ENCODE measurements around the gene ALOX15B. TPM values are rescaled to one million over a fixed set of nuclear protein-coding genes. Genes with fewer than 3 reads are reported as not detected.

The ALOX15B gene
- total RNA-seq, 1 donor from 2014 or later: 80.2 TPM

- intact Hi-C loops (cut with DNase I): no loop called here
- Histone ChIP-seq H3K4me1 (no peaks in the 10 kb centered on the region), H3K4me3 (no peak overlapping the region), H3K36me3 (no peaks in the 10 kb centered on the region), H3K9me3 (no peaks in the 10 kb centered on the region), H3K27ac (no peak overlapping the region), H3K27me3 (peaks cover 6% of the 10 kb centered on the region)
- no peak for ATAC-seq
- TF ChIP-seq CTCF (IDR thresholded peaks at IDR 0.05): no peak
- DNase-seq: no peak
Measured at GRCh38 chr17:8096541-8096940, 57.7 kb downstream of the ALOX15B start.

Small RNA genes within 50 kb of the gene (microRNA-seq; reads per million reads assigned to microRNA genes)
- gene MIR4314 (ENCODE audit: borderline microRNAs expressed): not detected

Other genes starting within 250 kb of the ALOX15B start
- gene KDM6B, start 204.8 kb upstream of the ALOX15B start, total RNA-seq: 48.3 TPM
- gene TMEM88, start 184.0 kb upstream of the ALOX15B start, total RNA-seq: 10.7 TPM
- 58.7 TPM for gene NAA38, start 181.5 kb upstream of the ALOX15B start, total RNA-seq
- 7.2 TPM for gene CYB5D1, start 181.1 kb upstream of the ALOX15B start, total RNA-seq
- 93.0 TPM for gene CHD3, start 150.3 kb upstream of the ALOX15B start, total RNA-seq
- gene RNF227, start 122.8 kb upstream of the ALOX15B start, total RNA-seq: 8.0 TPM
- 5.9 TPM for gene KCNAB3, start 109.2 kb upstream of the ALOX15B start, total RNA-seq
- gene TRAPPC1, start 107.1 kb upstream of the ALOX15B start, total RNA-seq: 135 TPM
- gene CNTROB, start 106.9 kb upstream of the ALOX15B start, total RNA-seq: 62.7 TPM
- gene GUCY2D, start 36.4 kb upstream of the ALOX15B start, total RNA-seq: 2.6 TPM
- gene ALOX12B, start 48.7 kb downstream of the ALOX15B start, total RNA-seq: not detected
- not detected for gene ALOXE3, start 79.5 kb downstream of the ALOX15B start, total RNA-seq
- not detected for gene HES7, start 85.0 kb downstream of the ALOX15B start, total RNA-seq
- 350 TPM for gene PER1, start 113.3 kb downstream of the ALOX15B start, total RNA-seq
- gene VAMP2, start 123.9 kb downstream of the ALOX15B start, total RNA-seq: 78.1 TPM
- gene TMEM107, start 137.3 kb downstream of the ALOX15B start, total RNA-seq: 9.3 TPM
- 7.8 TPM for gene BORCS6, start 151.1 kb downstream of the ALOX15B start, total RNA-seq
- 1.4 TPM for gene AURKB, start 171.5 kb downstream of the ALOX15B start, total RNA-seq
- gene CTC1, start 209.0 kb downstream of the ALOX15B start, total RNA-seq: 57.1 TPM
- 28.3 TPM for gene PFAS, start 210.2 kb downstream of the ALOX15B start, total RNA-seq
- 31.0 TPM for gene RANGRF, start 249.6 kb downstream of the ALOX15B start, total RNA-seq